GM19372 (cell line): Measurements from ENCODE around the gene CROCC2.

Experiments
- ATAC-seq: cut with Tn5 transposase; IDR thresholded peaks from one replicate; pipeline ENCODE4 v1.9.1; 2021; ENCODE audit warnings: mild to moderate bottlenecking, low read depth, moderate library complexity; ENCODE audit not compliant: unreplicated experiment

Gene CROCC2

DNA sequence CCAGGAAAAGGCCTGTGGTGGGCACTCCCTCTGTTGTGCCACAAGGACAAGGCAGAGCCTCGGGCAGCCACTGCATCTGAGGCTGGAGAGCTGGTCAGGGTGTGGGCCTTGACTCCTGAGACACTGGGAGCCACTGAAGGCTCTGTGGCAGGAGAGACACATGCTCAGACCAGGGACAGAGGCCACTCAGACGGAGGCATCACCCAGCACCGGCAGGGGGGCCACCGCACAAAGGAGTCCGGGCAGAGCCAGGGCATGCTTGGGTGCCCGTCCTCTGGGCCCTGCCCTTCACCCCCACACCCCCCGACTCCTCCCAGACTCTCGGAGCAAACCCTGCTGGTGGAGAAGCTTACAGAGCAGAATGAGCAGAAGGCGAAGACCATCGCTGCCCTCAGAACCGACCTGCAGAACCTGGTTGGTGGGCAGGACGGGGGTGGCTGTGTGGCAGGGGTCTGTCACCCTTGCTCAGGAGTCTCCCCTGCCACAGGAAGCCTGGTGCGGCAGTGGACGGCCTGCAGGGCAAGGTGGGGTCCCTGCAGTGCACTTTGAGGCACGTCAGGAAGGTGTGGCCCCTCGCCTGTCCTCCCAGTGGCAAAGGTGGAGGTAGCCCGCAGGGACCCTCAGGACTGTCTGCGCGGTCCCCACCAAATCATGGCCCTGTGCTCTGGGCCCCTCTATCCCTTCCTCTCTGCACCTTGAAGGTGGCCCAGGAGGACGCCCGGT lies 26.0 kb downstream of the CROCC2 start:
- ATAC-seq = no peak

DNA sequence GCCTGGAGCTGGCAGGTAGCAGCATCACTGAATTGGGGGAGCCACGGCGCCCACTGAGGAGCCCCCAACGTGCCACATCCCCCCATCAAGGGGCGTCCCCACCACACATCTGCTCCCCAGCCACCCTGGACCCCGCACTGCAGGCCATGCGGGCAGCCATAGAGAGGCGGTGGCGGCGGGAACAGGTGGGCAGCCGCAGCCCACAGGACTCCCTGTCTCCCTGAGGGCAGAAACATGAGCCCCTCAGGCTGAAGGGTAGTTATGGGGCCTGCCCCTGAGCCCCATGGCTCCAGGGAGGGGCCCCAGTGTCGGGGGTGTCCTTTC lies 26.6 kb downstream of the CROCC2 start:
- no peak for ATAC-seq

DNA sequence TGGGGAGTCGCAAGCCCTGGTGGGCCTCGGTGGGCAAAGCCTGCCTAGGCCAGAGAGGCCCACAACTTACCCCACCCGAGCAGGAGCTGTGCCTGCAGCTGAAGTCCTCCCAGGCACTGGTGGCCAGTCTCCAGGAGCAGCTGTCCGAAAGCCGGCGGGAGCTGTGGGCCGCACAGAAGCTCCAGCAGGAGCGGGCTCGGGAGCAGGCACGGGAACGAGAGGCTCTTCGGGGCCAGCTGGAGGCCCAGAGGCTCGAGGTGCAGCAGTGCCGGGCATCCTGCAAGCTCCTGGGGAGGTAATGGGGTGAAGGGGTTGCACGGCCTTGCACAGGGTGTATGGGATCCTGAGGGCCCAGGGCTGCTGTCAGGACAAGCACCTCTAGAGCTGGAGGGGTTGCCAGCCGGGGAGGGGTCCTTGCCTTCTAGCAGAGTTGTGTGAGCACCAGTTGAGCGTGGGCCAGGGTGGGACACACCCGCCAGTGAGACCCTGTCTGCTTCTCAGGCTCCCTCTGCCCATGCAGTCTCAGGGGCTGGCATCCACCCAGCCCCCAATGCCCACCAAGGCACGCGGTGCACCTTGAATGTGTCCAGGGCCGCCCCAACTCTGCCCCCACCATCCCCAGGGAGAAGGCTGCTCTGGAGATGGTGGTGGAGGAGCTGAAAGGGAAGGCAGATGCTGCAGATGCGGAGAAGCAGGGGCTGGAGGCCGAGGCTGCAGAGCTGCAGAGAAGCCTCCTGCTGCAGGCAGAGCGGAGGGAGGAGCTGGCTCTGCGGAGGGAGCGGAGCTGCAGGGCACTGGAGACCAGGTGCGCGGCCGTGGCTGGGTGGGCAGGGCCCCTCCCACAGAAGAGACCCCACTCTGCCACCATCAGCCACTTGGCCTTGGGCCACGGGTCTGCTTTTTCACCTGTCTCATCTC lies 27.2 kb downstream of the CROCC2 start:
- ATAC-seq = no peak

DNA sequence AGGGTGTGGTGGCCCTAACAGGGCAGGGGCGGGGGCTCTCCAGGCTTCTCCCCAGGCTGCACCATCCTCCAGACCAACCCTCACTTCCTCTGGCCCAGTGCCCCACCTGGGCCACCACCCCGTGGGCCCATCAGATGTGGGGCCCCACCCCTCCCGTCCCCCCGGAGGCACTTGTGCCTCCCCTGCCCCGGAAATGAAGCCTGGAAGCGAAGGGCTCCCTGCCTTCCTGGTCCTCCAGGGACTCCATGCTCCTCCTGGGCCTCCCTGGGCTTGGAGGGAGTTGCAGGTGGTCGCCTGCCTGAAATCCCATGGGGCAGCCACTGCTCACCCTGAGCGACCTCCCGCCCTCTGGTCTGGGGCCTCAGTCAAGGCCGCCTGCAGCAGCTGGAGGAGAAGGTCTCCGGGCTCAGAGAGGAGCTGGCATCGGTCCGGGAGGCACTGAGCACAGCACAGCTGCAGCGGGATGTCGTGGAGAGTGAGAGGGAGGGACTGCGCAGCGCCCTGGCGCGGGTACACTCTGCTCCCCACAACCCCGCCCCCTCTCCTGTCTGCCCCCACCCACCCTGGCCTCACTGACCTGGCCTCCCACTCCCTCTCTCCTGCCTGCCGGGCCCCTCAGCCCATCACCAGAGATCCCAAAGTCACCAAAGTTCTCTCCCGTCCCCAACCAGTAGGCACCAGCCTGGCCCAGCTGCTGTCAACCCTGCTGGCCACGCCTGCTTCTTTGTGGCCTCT lies 28.0 kb downstream of the CROCC2 start:
- no peak for ATAC-seq

DNA sequence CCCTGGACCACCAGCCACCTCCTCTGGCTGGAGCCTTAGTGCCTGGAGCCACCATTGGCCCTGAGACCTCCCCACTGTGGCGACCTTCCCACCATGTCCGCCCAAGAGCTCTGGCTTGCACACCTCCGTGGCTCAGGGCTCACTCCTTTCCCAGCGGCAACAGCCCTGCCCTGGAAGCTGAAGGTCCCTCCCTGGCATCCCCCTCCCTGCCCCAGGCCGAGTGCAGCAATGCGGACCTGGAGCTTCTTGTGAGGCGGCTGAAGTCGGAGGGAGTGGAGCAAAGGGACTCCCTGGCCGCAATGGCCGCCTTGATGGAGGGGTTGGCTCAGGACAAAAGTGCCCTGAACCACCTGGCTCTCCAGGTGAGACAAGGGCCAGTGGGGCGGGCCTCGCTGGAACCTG lies 28.6 kb downstream of the CROCC2 start:
- ATAC-seq = no peak

DNA sequence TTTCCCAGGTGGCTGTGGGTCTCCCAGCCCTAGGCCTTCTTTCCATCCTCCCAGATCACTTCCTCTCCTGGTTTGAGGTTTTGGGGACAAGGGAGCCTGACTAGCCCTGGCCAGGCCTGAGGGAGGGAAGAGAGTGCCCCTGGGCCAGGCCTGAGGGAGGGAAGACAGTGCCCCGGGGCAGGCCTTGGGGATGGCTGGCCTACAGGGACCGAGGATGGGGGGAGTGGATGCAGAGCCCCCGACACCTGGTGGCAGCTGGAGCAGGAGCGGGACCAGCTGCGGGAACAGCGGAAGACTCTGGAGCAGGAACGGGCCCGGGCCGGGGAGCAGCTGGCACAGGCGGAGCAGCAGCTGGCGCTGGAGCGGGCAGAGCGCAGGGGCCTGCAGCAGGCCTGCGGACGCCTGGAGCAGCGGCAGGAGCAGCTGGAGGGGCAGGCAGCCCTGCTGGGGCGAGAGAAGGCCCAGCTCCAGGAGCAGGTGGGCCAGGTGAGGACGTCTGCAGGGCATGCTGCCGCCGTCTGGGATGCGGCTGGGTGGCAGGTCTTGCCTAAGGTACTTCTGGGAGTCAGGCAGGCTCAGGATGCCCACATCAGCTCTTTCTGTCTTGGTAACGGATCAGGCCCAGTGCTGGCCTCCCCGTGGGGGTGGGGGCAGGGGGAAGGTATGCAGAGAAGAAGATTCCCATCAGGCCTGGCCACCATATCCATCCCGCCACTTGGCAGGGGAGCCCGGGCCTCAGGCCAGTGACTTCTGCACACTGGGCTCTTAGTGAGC lies 29.2 kb downstream of the CROCC2 start:
- ATAC-seq = no peak

DNA sequence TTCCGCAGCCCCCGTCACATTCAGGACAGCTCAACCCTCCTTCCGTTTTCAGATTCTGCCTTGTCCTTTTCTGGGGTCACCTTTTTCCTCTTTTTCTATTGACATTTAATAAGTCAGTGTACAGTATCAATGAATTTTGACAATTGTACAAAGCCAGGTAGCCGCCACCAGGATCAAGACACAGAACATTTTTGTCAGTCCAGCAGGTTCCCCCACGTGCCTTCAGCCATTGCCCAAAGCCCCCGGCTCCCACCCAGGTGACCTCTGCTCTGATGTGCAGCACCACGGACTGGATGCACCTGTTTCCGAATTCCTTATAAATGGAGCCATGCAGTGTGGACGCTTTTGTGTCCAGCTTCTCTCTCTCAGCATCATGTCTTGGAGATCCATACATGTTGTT lies 30.0 kb downstream of the CROCC2 start:
- no peak for ATAC-seq

DNA sequence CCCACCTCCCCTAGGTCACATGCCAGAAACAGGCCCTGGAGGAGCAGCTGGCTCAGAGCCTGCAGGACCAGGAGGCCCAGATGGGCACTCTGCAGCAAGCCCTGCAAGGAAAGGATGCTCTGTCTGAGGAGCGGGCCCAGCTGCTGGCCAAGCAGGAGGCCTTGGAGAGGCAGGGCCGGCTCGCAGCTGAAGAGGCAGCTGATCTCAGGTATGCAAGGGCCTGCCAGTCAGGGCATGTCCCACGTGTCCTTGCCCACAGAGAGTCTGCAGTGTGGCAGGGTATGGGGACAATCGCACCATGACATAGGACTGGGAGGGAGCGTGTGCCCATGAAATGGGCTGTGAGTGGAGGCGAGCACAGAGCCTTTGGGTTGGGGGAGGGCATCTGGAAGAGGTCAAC lies 39.9 kb downstream of the CROCC2 start:
- no peak for ATAC-seq

DNA sequence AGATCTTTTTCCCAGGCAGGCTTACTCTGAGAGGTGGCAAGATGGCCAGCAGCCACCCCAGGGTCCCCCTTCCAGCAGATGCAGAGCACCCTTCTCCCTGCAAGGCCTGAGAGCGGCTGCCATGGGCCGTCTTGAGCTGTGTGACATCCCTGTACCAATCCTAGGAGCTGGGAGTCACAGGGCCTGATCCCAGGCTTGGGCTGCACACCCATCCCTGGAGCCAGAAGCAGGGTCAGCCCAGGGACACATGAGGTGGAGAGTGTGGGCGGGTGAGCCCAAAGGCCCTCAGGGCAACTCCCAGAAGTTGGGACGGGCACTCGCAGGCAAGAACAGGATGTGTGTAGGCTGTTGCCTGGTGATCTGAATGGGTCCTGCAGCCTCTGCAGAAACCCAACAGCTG lies 40.5 kb downstream of the CROCC2 start:
- ATAC-seq = no peak

DNA sequence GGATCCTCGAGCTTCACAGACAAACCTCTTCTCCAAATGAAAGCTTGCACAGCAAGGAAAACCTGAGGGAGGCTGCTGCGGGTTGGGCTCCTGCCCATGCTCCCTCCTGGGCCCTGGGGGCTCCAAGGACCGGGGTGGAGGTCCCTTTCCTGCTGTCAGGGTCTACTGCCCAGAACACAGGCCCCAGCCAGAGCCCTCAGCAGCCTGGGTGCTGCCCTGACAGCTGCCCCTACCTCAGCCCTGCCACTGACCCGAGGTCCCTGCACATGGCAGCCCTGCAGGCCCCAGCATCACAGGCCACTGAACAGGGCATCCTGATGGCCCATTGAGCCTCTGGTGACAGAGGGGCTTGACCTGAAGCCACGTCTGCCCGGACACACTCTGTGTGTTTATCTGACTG lies 41.0 kb downstream of the CROCC2 start:
- no peak for ATAC-seq

DNA sequence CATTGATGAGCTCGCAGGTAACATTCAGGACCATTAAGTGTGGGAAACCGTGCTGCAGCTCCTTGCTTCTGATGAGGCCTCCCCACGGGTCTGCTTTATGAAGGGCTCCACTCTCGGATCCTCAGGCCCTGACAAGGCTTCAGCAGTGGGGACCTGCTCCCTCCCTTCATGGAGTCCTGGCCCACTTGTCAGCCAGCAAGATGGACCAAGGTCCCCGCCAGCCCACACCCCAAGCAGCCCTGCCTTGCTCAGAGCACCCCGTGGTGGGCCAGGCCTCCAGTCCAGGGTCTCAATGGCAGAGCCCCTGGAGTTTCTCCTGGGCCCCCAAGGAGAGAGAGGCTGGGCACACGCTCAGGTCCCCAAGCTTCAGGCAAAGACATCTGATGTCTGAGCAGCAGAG lies 41.5 kb downstream of the CROCC2 start:
- no peak for ATAC-seq

DNA sequence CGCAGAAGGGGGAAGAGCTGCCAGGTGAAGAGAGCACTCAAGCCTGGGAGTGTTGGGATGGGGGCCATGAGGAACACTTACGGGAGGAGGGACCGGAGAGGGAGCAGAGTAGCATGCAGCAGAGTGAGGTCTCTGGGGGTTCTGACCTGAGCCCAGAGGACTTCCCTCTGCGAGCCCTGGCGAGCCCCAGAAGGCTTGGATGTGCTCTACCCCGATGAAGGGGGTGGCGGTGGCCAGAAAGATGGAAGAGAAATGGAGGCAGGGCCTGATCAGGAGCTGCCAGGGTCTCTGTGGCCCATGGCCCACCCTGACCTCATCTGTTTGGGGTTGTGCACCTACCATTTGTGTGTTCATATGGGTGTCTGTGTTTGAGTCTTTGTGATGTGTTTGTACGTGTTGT lies 42.0 kb downstream of the CROCC2 start:
- ATAC-seq = no peak

DNA sequence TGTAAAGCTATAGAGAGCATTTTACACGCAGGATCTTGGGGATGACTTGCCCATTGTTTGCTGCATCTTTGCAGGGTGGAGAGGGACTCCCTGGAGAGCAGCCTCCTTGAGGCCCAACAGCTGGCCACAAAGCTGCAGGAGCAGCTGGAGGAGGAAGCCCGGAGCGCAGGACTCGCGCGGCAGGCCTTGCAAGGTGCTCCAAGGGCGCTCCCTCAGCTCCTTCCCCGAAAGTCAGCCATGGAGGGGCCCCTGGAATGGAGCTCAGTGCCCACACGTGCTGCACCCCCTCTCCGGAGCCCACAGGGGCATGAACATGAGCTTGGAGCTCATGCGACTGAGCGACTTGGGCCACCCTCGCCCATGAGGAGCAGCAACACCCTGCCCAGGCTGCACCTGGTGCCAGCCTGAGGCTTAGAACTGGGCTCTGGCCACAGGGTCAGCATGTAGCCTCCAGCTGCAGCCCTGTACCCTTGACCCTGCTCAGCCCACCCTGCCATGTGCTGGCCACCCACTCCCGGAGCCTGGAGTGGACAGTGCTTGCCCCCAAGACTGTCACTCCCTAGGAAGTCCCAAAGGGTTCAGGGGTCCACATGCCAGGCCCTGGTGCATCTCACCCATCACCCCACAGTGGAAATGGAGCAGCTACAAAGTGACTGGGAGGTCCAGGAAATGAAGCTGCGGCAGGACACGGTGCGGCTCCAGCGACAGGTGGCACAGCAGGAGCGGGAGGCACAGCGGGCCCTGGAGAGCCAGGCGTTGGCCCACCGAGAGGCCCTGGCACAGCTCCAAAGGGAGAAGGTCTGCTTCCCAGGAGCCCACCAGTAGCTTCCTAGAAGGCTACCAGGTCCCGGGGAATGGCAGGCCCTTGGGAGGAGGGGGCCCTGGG lies 43.0 kb downstream of the CROCC2 start:
- no peak for ATAC-seq

DNA sequence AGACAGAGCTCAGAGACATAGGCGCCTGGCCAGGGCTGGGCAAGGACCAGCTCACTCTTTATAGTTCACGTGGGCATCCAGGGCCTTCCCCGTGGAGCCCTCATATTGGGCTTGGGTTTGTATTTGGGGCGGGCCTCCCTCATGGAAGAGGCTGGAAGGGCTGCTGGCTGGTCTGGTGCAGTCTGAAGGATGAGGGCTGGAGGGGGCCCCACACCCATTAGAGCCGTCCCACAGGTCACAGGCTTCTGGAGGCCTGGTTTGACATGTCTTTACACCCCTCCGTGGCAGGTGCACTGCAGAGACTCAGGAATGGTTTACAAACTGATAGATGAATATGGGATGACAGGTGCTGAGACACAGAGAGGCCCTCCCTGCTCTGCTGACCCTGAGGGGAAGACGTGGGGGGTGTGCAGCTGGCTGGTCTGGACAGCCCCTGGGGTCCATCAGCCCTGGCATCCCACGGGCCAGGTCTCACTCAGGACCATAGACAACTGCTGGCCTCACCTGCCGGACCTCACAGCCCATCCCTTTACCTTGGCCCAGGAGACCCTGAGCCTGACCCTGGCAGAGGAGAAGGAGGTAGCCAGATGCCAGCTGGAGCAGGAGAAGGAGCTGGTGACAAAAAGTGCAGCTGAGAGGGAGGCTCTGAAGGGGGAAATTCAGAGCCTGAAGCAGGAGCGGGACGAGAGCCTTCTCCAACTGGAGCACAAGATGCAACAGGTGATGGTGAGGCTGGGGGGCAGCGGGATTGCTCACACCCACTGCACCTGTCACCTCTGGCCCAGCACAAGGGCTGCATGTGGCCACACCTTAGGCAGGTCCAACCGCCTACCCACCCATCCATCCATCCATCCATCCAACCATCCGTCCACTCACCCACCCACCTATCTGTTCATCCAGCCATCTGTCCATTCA lies 43.9 kb downstream of the CROCC2 start:
- no peak for ATAC-seq

DNA sequence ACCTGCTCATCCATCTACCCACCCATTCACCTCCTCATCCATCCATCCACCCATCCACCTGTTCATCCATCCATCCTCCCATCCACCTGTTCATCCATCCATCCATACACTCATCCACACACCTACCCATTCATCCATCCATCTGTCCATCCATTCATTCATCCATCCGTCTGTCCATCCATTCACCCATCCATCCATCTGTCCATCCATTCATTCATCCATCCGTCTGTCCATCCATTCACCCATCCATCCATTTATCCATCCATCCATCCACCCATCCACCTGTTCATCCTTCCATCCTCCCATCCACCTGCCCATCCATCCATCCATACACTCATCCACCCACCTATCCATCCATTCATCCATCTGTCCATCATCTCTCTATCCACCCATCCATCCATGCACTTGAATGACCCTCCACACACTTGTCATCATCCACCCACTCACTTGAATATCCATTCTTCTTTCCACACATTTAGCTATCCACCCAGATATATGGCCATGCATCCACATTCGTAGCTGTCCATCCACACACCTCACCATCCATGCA lies 45.0 kb downstream of the CROCC2 start:
- no peak for ATAC-seq

DNA sequence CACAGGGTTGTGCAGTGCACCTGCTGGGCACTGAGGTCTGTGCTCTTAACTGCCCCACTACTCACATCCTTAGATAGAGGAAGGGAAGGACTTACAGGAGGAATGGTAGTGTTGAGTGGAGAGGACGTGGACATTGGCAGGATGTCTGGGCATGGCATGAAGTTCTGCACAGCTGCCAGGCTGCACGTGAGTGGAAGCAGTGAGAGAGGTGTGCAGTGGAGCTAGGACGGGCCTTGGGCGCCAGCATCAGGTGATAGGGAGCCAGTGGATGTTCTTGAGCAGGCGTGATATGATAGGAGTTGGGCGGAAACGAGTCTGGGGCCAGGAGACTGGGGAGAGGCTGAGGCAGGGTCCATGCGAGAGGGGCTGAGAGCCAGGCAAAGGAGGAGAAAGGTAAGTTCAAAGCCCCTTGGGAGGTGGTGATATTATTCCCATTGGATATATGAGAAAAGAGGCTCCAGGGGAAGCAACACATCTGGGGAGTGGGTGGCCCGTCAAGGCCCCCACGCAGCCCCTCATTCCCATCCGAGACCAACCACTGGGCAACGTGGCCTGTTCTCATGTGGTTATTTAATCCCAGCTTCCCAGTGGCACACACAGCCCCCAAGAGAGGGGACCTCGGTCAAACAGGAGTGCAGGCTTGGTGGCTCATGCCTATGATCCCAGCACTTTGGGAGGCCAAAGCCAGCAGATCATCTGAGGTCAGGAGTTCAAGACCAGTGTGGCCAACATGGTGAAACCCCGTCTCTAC lies 46.5 kb downstream of the CROCC2 start:
- ATAC-seq = no peak
